K562 (cell line): Measurements from ENCODE around the gene CEP131. TPM values are rescaled to one million over a fixed set of nuclear protein-coding genes. Genes with fewer than 3 reads are reported as not detected.

Experiments used
- E2F6 ChIP-seq, 2 experiments: IDR thresholded peaks; 2 replicates each; pipeline ENCODE4 v1.6.1; 2011; ENCODE audit warnings: borderline replicate concordance in 1 of 2, control low read depth in 1 of 2, low read depth in 1 of 2, low read length in 1 of 2, mild to moderate bottlenecking in 1 of 2, mixed read lengths in 1 of 2, moderate library complexity in 1 of 2; ENCODE audit not compliant: insufficient read depth in 1 of 2, insufficient read length in 1 of 2, poor library complexity in 1 of 2, severe bottlenecking in 1 of 2; ENCODE audit errors: extremely low read depth in 1 of 2
- GABPB1 ChIP-seq: sonication (generic); formaldehyde crosslinking; IDR thresholded peaks from 2 replicates; pipeline ENCODE4 v1.8.0; 2022; ENCODE audit warnings: mild to moderate bottlenecking, missing genetic modification reagents
- IFI16 ChIP-seq: fragments of 250-450 bp; sonication (Bioruptor Pico); IDR thresholded peaks from 2 replicates; pipeline ENCODE4 v2.1.2; 2022; ENCODE audit warnings: mild to moderate bottlenecking, inconsistent platforms
- NONO ChIP-seq, 2 experiments: fragments of 200-400 bp in 1 of 2; fragments of 450-650 bp in 1 of 2; formaldehyde crosslinking in 1 of 2; IDR thresholded peaks; 2 replicates each; pipeline ENCODE4 v1.6.1; 2017; ENCODE audit warnings: low read depth in 2 of 2, mild to moderate bottlenecking in 2 of 2, moderate library complexity in 2 of 2, low read length in 1 of 2
- NRF1 ChIP-seq, 2 experiments: fragments of 450-650 bp; IDR thresholded peaks in 1 of 2; conservative IDR thresholded peaks in 1 of 2; 2 replicates each; pipeline ENCODE4 v1.6.1; 2014; ENCODE audit warnings: mild to moderate bottlenecking in 2 of 2
- ZBTB9 ChIP-seq: fragments of 450-650 bp; formaldehyde crosslinking; IDR thresholded peaks from 2 replicates; pipeline ENCODE4 v1.4.0; 2020; ENCODE audit warnings: mild to moderate bottlenecking, moderate library complexity
- ZNF134 ChIP-seq: fragments of 250-450 bp; sonication (Bioruptor Pico); conservative IDR thresholded peaks from 2 replicates; pipeline ENCODE4 v1.4.0; 2020
- ZNF584 ChIP-seq: fragments of 200-800 bp; sonication (Bioruptor generic); IDR thresholded peaks from 2 replicates; pipeline ENCODE4 v1.6.1; 2016; ENCODE audit warnings: low read depth, mild to moderate bottlenecking, missing genetic modification characterization, missing compliant biosample characterization
- polyA plus RNA-seq, 8 experiments: library from polyadenylated mRNA; depleted of rRNA in 4 of 8; stranded (reverse) in 5 of 8; unstranded in 3 of 8; fragments of >200 nt; fragmentation: Nextera tagmentation in 2 of 8; fragmentation: Illumina TruSeq in 1 of 8; extraction: Ambion mirVana in 2 of 8; extraction: Trizol in 1 of 8; gene quantifications; 2 replicates each; pipeline versions ENCODE4 v1.2.1 to v1.2.3, GENCODE V29; 2011 to 2014; ENCODE audit warnings: inconsistent platforms in 1 of 8, missing spikeins in 1 of 8
- total RNA-seq, 7 experiments: library from RNA; depleted of rRNA in 6 of 7; stranded (reverse); fragments of >200 nt in 6 of 7; fragmentation: Illumina TruSeq in 2 of 7; extraction: Trizol in 2 of 7; gene quantifications; 2 replicates each; pipeline versions ENCODE4 v1.2.1 to v1.2.3, GENCODE V29; 2011 to 2021; ENCODE audit warnings: low replicate concordance in 1 of 7
- TF ChIP-seq, protein P1 (sequence below): fragments of 200-800 bp; sonication (Bioruptor generic); IDR thresholded peaks from 2 replicates; pipeline ENCODE4 v1.6.1; 2017; ENCODE audit warnings: missing genetic modification characterization, missing compliant biosample characterization
- TF ChIP-seq, protein P2 (sequence below): sonication (generic); formaldehyde crosslinking; IDR thresholded peaks from 2 replicates; pipeline ENCODE4 v1.8.1; 2023; ENCODE audit warnings: missing genetic modification reagents, mild to moderate bottlenecking, borderline replicate concordance
- TF ChIP-seq, protein P3 (sequence below): fragments of 250-450 bp; sonication (Bioruptor Pico); IDR thresholded peaks from 2 replicates; pipeline ENCODE4 v1.4.0; 2020; ENCODE audit warnings: mild to moderate bottlenecking

The CEP131 gene
- total and polyA plus RNA-seq, 9 of the 15 experiments (the other 6 are each of a cell fraction or from before 2014, with no cell fraction given), result 0.24 to 21.2 (median 2.3) TPM

DNA sequence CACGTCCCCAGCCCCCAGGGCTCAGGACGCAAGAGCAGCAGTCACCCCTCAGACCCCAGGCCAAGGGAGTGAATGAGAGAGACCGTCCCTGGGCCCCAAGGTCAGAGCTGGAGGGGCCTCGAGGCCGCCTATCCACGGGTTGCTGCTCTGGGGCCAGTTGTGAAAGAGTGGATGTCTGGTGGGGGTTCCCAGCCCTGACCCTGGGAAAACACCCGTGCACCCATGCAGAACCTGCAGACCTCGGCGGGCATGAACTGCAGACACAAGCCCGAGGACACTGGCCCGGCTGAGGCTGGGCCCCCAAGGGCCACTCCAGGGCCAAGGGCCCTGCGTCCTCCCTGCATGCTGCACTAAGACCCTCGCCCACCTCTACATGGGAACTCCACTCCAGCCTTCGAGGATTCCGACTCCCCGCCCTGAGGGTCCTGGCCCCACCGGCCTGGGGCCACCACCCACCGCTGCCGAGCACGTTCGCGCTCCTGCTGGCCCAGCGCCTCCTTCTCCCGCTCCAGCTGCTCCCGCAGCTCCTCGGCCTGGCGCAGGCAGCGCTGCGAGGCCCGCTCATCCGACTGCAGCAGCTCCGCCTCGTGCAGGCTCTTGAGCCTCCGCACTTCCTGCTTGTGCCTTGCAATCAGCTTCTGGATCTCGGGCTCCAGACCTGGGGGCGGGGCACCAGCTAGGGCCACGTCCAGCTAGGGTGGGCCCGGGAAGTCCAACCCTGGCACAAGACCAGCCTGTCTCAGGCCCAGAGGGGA lies 29.1 kb downstream of the CEP131 start (continued):
- TF ChIP-seq, protein P1, sequence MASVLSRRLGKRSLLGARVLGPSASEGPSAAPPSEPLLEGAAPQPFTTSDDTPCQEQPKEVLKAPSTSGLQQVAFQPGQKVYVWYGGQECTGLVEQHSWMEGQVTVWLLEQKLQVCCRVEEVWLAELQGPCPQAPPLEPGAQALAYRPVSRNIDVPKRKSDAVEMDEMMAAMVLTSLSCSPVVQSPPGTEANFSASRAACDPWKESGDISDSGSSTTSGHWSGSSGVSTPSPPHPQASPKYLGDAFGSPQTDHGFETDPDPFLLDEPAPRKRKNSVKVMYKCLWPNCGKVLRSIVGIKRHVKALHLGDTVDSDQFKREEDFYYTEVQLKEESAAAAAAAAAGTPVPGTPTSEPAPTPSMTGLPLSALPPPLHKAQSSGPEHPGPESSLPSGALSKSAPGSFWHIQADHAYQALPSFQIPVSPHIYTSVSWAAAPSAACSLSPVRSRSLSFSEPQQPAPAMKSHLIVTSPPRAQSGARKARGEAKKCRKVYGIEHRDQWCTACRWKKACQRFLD, result peak; percentile 28; the same call in 1 of the 2 replicates
- TF ChIP-seq NRF1 (conservative IDR thresholded peaks at IDR 0.05 in 1 of 2, IDR thresholded peaks at IDR 0.05 in 1 of 2) (peak; percentile 60 to 72), E2F6 (IDR thresholded peaks at IDR 0.05; ENCODE audit: borderline replicate concordance in 1 of 2, extremely low read depth in 1 of 2, insufficient read depth in 1 of 2, insufficient read length in 1 of 2, low read depth in 1 of 2, low read length in 1 of 2, poor library complexity in 1 of 2, severe bottlenecking in 1 of 2) (peak; percentile 73 to 79), ZNF584 (CRISPR knock-in tag) (0 out of 2 replicates have a peak, but pooled peaks have one; percentile 46), IFI16 (no peak), ZBTB9 (CRISPR knock-in tag) (peak; percentile 77; the same call in 1 of the 2 replicates), NONO (IDR thresholded peaks at IDR 0.05; ENCODE audit: low read depth in 2 of 2, low read length in 1 of 2) (0 out of 4 replicates have a peak, but pooled peaks of 1 of the 2 experiments have one; percentile 17), ZNF134 (peak; percentile 50; the same call in 1 of the 2 replicates), GABPB1 (CRISPR knock-in tag) (peak; percentile 76)
- TF ChIP-seq, protein P2, sequence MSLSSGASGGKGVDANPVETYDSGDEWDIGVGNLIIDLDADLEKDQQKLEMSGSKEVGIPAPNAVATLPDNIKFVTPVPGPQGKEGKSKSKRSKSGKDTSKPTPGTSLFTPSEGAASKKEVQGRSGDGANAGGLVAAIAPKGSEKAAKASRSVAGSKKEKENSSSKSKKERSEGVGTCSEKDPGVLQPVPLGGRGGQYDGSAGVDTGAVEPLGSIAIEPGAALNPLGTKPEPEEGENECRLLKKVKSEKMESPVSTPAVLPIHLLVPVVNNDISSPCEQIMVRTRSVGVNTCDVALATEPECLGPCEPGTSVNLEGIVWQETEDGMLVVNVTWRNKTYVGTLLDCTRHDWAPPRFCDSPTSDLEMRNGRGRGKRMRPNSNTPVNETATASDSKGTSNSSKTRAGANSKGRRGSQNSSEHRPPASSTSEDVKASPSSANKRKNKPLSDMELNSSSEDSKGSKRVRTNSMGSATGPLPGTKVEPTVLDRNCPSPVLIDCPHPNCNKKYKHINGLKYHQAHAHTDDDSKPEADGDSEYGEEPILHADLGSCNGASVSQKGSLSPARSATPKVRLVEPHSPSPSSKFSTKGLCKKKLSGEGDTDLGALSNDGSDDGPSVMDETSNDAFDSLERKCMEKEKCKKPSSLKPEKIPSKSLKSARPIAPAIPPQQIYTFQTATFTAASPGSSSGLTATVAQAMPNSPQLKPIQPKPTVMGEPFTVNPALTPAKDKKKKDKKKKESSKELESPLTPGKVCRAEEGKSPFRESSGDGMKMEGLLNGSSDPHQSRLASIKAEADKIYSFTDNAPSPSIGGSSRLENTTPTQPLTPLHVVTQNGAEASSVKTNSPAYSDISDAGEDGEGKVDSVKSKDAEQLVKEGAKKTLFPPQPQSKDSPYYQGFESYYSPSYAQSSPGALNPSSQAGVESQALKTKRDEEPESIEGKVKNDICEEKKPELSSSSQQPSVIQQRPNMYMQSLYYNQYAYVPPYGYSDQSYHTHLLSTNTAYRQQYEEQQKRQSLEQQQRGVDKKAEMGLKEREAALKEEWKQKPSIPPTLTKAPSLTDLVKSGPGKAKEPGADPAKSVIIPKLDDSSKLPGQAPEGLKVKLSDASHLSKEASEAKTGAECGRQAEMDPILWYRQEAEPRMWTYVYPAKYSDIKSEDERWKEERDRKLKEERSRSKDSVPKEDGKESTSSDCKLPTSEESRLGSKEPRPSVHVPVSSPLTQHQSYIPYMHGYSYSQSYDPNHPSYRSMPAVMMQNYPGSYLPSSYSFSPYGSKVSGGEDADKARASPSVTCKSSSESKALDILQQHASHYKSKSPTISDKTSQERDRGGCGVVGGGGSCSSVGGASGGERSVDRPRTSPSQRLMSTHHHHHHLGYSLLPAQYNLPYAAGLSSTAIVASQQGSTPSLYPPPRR, result no peak
- TF ChIP-seq, protein P3, sequence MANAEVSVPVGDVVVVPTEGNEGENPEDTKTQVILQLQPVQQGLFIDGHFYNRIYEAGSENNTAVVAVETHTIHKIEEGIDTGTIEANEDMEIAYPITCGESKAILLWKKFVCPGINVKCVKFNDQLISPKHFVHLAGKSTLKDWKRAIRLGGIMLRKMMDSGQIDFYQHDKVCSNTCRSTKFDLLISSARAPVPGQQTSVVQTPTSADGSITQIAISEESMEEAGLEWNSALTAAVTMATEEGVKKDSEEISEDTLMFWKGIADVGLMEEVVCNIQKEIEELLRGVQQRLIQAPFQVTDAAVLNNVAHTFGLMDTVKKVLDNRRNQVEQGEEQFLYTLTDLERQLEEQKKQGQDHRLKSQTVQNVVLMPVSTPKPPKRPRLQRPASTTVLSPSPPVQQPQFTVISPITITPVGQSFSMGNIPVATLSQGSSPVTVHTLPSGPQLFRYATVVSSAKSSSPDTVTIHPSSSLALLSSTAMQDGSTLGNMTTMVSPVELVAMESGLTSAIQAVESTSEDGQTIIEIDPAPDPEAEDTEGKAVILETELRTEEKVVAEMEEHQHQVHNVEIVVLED (CRISPR knock-in tag), result peak; percentile 27; the same call in 1 of the 2 replicates
